CD4-positive, alpha-beta T cell treated with Interleukin-2 at 100 ng/mL for 4 hours (primary cell): Measurements from ENCODE around the gene AGK.
A peak's percentile ranks its signal among the peaks of the same experiment; 100 is the strongest.

ENCODE experiments used
- DNase-seq: peaks from one replicate; pipeline ENCODE4 v3.0.0-alpha.2; 2020; ENCODE audit warnings: low spot score

AGK gene

GRCh38 chr7:141586878-141587277 lies 35.7 kb downstream of the AGK start:
- DNase-seq, result no peak

GRCh38 chr7:141587304-141587703 lies 36.1 kb downstream of the AGK start:
- no peak for DNase-seq

GRCh38 chr7:141588912-141589311 lies 37.7 kb downstream of the AGK start:
- DNase-seq, result no peak

- DNase-seq, result no peak
Measured at GRCh38 chr7:141590071-141590470, 38.9 kb downstream of the AGK start.

GRCh38 chr7:141590666-141591065 lies 39.5 kb downstream of the AGK start:
- peak; percentile 1 for DNase-seq

- DNase-seq, result no peak
Measured at GRCh38 chr7:141593134-141593533, 41.9 kb downstream of the AGK start.

GRCh38 chr7:141597966-141598365 lies 46.8 kb downstream of the AGK start:
- no peak for DNase-seq

GRCh38 chr7:141598408-141598807 lies 47.2 kb downstream of the AGK start:
- DNase-seq, result no peak

- no peak for DNase-seq
Measured at GRCh38 chr7:141600168-141601006, 49.2 kb downstream of the AGK start.

GRCh38 chr7:141609576-141609975 lies 58.4 kb downstream of the AGK start:
- no peak for DNase-seq

GRCh38 chr7:141610671-141611070 lies 59.5 kb downstream of the AGK start:
- no peak for DNase-seq

- no peak for DNase-seq
Measured at GRCh38 chr7:141612861-141613260, 61.7 kb downstream of the AGK start.

- DNase-seq, result no peak
Measured at GRCh38 chr7:141617280-141617679, 66.1 kb downstream of the AGK start.

GRCh38 chr7:141619745-141620144 lies 68.5 kb downstream of the AGK start:
- no peak for DNase-seq

GRCh38 chr7:141624763-141625162 lies 73.6 kb downstream of the AGK start:
- DNase-seq, result no peak

- no peak for DNase-seq
Measured at GRCh38 chr7:141630621-141631020, 79.4 kb downstream of the AGK start.

GRCh38 chr7:141631525-141631924 lies 80.3 kb downstream of the AGK start:
- no peak for DNase-seq

GRCh38 chr7:141634065-141634464 lies 82.9 kb downstream of the AGK start:
- DNase-seq, result no peak

GRCh38 chr7:141636053-141636452 lies 84.8 kb downstream of the AGK start:
- DNase-seq, result no peak

- DNase-seq, result no peak
Measured at GRCh38 chr7:141640239-141640840, 89.1 kb downstream of the AGK start.

- DNase-seq, result no peak
Measured at GRCh38 chr7:141641876-141642275, 90.7 kb downstream of the AGK start.

GRCh38 chr7:141645188-141645587 lies 94.0 kb downstream of the AGK start:
- DNase-seq, result no peak

- DNase-seq, result no peak
Measured at GRCh38 chr7:141646826-141647480, 95.7 kb downstream of the AGK start.
